GM19351 (cell line): ENCODE measurements around the gene UTF1.
"Not testable (repeated sequence)": the region's sequence is repeated elsewhere in the genome, so short reads cannot be mapped to it uniquely, and the experiment has no call there.

ENCODE experiments used
- ATAC-seq: cut with Tn5 transposase; IDR thresholded peaks from one replicate; pipeline ENCODE4 v1.9.1; 2021; ENCODE audit warnings: mild to moderate bottlenecking, moderate library complexity; ENCODE audit not compliant: unreplicated experiment

The UTF1 gene

DNA sequence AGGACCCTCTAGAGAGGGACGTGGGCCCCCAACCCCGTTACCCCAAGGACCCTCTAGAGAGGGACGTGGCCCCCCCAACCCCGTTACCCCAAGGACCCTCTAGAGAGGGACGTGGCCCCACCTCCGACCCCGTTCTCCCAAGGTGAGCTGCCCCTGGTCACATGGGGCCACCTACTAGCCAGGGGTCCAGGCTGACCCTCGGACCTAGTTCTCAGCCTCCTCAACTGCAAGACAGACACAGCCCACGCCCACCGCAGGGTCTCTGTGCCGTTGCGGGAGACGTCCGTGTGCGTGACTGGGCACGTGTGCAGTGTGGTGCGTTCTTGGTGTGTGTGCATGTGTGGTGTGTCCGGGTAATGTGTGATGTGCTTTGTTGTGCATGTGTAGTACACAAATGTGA lies 21.6 kb upstream of the UTF1 start:
- no peak for ATAC-seq

DNA sequence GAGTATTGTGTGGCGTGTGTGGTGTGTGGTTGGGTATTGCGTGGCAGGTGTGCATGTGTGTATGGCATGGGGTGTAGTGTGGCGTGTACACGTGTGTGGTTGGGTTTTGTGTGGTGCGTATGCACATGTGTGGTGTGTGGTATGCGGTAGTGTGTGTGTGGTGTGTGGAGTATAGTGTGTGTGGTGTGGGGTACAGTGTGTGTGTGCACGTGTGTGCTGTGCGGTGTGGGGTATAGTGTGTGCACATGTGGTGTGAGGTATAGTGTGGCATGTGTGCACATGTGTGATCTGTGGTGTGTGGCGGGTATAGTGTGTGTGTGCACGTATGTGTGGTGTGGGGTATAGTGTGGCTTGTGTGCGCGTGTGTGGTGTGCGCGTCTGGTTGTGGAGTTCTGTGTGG lies 20.9 kb upstream of the UTF1 start:
- no peak for ATAC-seq

DNA sequence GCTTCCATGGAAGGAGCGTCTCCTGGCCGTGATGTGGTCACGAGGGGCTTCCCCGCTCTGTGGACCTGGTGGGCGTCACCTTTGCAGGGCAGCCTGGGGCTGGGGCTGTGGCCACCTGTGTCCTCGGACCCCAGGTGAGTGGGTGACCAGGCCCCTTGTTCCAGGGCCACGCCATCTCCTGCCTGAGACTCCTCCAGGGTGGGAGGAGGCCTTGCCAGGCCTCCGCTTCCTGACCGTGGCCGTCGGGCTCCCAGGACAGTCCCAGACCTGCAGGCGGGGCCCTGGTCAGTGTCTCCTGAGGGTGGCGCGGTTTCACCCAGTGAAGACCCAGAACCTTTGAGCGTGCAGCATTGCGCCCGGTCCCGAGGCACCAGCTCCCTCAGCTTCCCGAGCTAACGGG lies 20.4 kb upstream of the UTF1 start:
- no peak for ATAC-seq

DNA sequence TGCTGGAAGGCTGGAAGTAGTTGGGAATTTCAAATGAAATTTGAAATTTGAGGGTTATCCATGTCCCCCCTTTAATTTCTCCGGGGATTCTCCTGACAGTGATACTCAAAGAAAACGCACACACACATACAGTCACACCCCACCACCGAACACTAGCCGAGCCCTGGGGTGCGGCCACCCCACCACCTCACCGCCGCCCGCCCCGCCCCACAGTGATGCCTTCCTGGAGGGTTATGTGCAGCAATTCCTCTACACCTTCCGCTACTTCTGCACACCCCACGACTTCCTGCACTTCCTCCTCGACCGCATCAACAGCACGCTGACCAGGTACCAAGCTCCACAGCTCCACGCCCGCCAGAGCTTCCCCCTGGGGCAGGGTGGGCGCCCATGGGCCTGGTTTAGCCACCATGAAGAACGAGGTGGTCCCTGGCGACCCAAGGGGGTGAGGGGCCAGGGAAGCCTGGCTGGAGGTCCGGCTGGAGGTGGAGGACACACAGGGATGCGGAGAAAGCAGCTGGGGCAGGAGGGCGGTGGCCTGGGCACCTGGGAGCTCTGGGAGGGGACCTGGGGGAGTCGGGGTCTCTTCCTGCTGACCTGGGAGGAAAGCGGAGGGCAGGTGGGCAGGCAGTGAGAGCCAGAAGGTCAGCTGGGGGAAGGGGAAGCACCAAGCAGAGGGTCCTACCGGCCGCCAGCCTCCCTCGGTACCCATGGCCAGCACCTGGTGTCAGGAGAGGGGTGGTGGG lies 19.4 kb upstream of the UTF1 start:
- ATAC-seq: no peak

DNA sequence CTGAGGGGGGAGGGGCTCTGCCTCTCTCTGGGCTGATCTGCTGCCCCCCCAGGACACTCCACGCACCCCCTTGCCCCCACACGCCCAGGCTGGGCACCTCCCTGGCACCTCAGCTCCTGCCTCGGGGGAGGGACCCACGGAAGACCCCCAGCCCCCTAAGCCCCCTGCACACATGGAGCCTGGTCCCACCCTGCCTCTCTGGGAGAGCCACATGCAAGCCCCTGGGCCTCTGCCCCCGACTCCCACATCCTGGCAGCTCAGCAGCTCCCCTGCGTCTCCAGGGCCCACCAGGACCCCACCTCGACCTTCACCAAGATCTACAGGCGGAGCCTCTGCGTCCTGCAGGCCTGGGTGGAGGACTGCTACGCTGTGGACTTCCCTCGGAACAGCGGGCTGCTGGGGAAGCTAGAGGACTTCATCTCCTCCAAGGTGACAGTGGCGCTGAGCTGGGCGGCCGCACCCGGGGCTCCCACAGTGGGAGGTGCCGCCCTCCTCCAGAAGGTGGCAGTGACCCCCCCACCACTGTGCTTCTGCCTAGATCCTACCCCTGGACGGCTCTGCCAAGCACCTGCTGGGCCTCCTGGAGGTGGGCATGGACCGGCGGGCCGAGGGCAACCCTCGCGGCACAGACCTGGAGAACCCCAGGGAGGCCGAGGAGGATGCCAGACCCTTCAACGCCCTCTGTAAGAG lies 18.7 kb upstream of the UTF1 start:
- ATAC-seq: no peak

DNA sequence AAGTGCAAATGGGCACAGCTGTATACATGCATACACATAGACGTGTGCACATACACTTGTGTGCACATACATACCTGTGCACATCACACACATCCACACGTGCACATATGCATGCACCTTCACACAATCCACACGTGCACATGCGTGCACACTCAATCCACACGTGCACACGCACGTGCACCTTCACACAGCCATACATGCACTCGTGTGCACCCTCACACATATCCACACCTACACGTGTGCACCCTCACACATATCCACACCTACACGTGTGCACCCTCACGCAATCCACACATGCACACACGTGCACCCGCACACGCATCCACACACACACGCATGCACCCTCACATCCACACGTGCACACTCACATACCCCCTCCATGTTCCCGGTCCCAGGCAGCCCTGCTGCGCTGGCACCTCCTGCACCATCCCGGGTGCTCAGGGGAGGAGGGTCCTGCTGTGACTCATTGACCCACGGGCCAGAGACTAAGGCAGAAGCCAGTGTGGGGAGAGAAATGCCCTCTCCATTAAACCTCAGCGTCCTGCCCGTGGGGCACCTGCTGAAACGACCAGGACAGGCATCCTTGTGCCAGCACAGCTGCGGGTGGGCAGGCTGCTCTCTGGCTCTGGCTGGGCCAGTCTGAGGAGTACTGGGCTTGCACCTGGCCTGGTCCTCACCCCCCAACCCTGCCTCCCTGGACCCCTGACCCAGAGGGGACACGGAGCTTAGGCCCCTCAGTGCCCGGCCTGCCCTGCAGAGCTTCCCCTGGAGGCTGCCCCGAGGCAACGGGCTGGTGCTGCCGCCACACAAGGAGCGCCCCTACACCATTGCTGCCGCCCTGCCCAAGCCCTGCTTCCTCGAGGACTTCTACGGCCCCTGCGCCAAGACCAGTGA lies 17.8 kb upstream of the UTF1 start:
- ATAC-seq: no peak

DNA sequence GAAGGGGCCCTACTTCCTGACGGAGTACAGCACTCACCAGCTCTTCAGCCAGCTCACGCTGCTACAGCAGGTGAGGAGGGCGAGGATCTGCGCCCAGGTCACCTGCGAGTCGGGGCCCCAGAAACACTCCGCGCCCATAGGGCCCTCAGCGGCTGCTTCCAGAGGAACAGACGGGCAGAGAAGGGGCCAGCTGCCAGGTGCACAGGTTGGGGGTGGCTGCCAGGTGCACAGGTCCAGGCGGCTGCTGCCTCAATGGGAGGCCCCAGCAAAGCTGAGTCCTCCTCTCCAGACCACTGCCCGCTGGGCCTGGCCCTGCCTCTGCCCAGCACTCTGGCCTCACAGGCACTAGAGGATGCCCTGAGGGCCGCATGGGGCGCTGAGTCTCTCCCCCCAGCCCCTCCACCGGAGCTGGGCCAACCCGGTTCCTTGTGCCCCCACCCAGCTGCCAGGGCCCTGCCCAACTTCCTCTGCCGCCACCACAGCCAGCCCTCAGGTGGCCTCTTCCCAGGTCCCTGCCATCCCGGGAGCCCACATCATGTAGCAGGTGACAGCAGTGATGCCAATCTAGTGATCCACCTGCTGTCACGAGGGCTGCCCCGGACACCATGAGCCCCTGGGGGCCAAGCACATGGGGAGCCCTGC lies 17.0 kb upstream of the UTF1 start:
- ATAC-seq: no peak

DNA sequence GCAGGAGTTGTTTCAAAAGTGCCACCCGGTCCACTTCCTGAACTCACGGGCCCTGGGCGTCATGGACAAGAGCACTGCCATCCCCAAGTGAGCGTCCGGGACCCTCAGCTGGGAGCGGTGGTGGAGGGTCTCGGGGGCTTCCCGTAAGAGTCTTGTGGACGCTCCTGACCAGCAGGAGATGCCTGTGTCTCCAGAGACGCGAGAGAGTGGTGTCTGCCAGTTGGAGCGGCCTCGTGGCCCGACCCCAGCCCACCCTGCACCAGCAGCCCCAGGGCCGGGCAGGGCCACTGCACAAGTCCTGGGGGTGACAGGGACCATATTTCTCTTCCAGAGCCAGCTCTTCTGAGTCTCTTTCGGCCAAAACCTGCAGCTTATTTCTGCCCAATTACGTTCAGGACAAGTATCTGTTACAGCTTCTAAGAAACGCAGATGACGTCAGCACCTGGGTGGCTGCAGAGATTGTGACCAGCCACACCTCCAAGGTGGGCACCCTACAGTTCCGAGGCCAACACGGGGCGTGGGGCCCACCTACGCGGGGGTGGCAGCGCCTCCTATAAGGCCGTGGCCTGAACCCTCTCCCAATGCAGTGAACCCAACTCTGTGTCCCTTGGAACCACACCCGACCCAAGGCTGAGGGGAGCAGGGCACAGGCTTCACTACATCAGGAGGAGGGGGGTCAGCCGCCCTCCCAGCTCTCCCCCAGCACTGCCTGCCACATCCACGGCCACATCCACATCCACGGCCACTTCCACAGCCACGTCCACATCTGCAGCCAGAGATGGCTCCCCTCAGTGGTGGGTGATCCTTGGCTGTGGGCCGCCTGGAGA lies 16.2 kb upstream of the UTF1 start:
- ATAC-seq: no peak

DNA sequence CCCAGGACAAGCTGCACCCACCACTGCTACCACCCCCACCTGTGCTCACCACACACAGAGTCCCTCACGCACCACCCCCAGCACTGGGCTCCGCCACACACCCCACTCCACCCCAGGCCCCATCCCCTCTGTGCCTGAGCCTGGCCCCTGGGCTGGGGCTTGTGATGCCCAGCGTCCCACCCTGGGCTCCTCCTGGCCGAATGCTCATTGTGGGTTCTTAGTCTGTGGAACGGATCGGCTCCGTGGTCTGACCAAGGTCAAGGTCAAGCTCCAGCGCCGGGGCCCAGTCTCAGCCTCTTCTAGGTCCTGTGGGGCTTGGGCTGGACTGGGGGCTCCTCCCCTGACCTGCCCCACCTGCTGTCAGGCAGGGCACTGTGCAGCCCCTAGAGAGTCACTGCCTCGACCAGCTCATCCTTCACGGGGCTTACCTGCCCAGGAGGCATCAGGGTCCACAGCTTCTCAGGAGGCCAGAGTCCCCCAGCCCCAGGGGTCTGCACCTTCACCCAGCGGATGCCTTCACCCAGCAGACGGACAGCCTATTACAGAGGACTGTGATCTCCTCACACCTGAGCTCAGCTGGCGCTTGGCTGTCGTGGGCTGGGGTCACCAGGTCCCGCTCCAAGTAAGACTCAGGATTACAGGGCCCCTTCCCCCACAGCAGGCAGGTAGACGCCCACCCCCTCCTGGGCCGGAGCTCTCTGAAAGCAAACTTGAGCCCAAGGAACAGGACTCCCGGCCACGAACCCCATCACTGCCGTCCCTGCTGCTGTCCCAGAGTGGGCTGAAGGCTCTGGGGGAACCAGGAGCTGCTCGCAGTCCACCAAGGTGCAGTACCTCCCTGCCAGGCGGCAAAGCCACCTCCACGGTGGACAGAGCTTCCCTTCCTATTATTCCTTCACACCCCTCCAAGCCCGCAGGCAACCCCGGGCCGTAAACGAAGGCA lies 15.3 kb upstream of the UTF1 start:
- no peak for ATAC-seq

DNA sequence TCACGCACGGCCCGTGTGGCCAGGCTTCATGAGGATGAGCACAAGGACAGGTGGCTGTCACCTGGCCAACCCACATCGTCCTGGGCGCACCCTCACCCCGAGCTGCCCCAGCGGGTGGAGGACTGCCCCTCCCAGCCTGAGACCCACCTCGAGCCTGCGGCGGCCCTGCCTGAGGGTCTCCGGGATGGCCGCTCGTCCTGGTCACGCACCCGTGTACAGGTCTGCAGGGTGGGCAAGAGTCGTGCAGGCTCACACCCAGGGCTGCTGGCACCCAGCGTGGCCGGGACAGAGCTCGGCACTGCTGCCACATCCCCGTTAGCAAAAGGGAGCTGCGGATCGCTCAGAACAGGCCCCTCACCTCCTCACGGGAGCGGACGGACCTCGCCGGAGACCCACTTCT lies 14.4 kb upstream of the UTF1 start:
- no peak for ATAC-seq

DNA sequence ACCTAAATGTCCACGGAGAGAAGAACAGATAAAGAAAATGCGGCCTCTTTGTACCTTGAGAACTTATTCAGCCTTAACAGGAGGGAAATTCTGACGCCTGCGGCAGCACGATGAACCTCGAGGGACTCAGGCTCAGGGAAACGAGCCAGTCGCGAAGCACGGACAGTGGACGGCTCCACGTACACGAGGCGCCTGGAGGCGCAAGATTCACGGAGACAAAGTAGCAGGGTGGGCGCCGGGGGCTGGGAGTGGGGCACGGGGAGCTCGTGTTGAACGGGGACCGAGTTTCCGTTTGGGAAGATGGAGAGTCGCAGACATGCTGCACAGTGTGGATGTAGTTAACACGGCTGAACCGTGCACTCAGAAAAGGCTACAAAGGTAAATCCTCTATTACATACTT lies 13.2 kb upstream of the UTF1 start:
- no peak for ATAC-seq

DNA sequence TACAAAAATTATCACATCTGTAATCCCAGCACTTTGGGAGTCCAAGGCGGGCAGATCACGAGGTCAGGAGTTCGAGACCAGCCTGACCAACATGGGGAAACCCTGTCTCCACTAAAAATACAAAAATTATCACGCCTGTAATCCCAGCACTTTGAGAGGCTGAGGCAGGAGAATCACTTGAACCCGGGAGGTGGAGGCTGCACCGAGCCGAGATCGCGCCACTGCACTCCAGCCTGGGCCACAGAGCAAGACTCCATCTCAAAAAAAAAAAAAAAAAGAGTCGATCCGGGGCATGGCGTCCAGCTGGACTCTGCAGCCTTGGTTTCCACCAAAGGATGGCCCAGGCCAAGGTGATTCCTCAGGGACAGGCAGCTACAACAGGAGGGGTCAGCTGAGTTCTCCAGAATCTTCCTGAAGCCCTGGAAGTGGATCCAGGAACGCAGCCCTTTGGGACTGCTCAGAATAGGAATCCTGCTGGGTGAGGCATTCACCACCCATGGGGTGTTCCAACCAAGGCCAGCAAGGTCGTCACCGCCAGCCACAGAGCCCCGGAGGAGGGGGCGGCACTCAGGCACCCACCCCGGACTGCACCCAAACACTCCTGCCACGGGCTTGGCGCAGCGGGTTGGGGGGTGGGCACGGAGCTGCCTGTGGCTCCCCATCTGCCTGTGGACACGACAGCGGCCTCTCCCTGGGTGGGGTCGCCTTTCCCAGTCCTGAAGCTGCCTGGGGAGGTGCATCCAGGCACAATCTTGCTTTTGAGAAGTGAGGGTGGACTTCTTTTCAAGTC lies 12.0 kb upstream of the UTF1 start:
- ATAC-seq: no peak

DNA sequence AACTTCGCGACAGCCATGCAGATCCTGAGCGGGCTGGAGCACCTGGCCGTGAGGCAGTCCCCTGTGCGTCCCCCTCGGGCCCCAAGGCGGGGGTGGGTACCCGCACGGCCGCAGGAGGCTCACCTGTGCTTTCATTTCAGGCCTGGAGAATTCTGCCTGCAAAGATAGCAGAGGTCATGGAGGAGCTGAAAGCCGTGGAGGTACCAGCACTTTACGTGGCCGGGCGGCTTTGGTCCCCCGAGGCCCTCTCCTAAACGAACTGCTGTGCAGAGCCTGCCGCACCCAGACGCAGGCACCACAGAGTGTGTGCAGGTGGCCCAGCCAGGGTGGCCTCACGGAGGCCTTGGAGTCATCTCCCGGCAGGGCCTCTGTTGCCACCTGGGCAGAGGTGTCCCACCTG lies 11.1 kb upstream of the UTF1 start:
- no peak for ATAC-seq

DNA sequence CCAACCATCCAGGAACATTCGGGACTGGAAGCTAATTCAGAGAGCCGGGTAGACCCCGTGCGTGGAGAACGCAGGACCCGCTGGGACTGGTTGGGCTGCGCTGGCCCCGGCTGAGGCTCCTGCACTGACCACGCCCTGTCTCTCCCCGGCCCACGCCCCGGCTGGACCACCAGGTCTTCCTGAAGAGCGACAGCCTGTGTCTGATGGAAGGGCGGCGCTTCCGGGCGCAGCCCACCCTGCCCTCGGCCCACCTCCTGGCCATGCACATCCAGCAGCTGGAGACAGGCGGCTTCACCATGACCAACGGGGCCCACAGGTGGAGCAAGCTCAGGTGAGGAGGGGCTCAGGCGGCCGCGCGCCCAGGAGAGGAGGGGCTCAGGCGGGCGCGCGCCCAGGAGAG lies 10.2 kb upstream of the UTF1 start:
- no peak for ATAC-seq

DNA sequence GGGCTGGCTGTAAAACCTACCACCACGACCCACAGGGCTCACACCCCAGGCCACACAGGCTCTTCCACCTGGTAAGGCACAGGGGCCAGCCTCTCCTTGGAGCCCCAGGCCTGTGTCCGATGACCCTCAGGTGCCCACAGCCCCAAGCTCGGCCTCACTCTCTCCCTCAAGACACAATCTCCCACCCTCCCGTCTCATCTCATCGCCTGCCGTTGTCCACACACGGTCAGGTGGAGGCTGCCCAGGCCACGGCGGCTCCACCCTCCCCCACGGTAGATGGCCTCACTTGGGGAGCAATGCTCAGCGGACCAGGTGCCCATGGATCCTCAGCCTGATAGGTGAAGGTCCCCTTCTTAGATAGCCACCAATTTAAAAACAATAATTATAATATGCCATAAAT lies 8.7 kb upstream of the UTF1 start:
- no peak for ATAC-seq

DNA sequence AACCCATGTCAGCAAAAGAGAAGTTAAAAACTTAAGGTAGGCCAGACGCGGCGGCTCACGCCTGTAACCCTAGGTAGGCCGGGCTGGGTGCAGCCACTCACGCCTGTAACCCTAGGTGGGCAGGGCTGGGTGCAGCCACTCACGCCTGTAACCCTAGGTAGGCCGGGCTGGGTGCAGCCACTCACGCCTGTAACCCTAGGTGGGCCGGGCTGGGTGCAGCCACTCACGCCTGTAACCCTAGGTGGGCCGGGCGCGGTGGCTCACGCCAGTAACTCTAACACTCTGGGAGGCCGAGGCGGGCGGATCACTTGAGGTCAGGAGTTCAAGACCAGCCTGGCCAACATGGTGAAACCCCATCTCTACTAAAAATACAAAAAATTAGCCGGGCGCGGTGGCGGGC lies 8.3 kb upstream of the UTF1 start:
- not testable (repeated sequence) for ATAC-seq

DNA sequence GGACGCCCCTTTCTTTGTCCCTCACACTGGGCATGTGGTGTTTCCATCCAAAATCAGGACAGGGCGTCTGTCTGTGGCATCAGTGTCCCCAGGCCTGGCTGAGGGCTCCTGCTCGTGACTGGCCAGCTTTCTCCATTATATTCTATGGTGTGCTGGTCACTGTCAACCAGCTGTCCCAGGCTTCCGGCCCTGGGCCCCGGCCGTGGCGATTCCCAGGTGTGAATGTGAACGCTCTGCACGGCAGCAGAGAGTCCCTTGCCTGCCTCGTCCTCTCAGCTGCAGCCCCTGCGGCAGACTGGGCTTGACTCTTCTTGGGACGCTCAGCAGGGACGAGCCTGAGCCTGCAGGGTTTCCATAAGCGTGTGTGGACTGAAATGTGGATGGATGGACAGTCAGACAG lies 5.9 kb upstream of the UTF1 start:
- ATAC-seq: no peak

DNA sequence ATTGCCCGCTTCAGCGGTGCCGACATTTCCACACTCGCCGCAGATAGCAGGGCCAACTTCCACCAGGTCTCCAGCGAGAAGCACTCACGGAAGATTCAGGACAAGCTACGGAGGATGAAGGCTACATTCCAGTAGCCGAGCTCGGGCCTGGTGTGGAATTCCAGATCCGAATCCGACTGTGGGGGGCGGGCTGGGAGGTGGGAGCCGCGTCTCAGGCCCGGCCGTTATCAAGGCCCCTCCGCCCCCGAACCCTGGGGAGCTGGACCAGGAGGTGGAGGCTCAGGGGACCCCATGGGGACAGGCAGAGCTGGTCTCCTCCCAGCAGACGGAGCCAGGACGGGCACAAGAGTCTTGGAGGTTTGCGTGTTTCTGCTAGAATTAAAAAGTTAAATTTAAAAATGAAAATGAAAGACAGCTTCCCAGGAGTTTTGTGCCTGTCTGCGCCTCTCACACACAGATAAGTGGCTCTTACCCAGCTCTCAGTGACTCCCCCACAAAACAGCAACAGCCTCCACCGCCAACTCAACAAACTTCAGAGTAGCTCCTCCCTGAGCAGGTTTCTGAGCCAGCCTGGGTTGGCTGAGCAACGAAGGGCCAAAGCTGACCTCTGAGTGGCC lies 5.2 kb upstream of the UTF1 start:
- ATAC-seq: no peak
